Measurements from ENCODE around the gene ZC3H4.
A peak's percentile ranks its signal among the peaks of the same experiment; 100 is the strongest.
"Not testable (repeated sequence)": the region's sequence is repeated elsewhere in the genome, so short reads cannot be mapped to it uniquely, and the experiment has no call there.

ZC3H4 gene

GRCh38 chr19:47107202-47107952, 6.2 kb downstream of the ZC3H4 start:
- peak; percentile 44 for DNase-seq

GRCh38 chr19:47106821-47107201, 6.8 kb downstream of the ZC3H4 start:
- DNase-seq = no peak

- DNase-seq = no peak
Measured at GRCh38 chr19:47105874-47106273, 7.7 kb downstream of the ZC3H4 start.

- no peak for DNase-seq
Measured at GRCh38 chr19:47104680-47105079, 8.9 kb downstream of the ZC3H4 start.

GRCh38 chr19:47102346-47103060, 11.1 kb downstream of the ZC3H4 start:
- DNase-seq = no peak

- DNase-seq = not testable (repeated sequence)
Measured at GRCh38 chr19:47101116-47101515, 12.5 kb downstream of the ZC3H4 start.

GRCh38 chr19:47100290-47100689, 13.3 kb downstream of the ZC3H4 start:
- DNase-seq = no peak

GRCh38 chr19:47099576-47100050, 14.0 kb downstream of the ZC3H4 start:
- no peak for DNase-seq

- DNase-seq = no peak
Measured at GRCh38 chr19:47098608-47099007, 15.0 kb downstream of the ZC3H4 start.

- DNase-seq = no peak
Measured at GRCh38 chr19:47097396-47098201, 16.0 kb downstream of the ZC3H4 start.

- DNase-seq = no peak
Measured at GRCh38 chr19:47096721-47097120, 16.9 kb downstream of the ZC3H4 start.

- no peak for DNase-seq
Measured at GRCh38 chr19:47096100-47096704, 17.4 kb downstream of the ZC3H4 start.

- DNase-seq = no peak
Measured at GRCh38 chr19:47095476-47096099, 18.0 kb downstream of the ZC3H4 start.

- DNase-seq = peak; percentile 54
Measured at GRCh38 chr19:47094557-47095475, 18.8 kb downstream of the ZC3H4 start.

GRCh38 chr19:47093841-47094240, 19.7 kb downstream of the ZC3H4 start:
- peak; percentile 36 for DNase-seq

- DNase-seq = no peak
Measured at GRCh38 chr19:47093254-47093653, 20.3 kb downstream of the ZC3H4 start.

GRCh38 chr19:47089767-47090350, 23.7 kb downstream of the ZC3H4 start:
- no peak for DNase-seq

- DNase-seq = no peak
Measured at GRCh38 chr19:47086280-47086679, 27.3 kb downstream of the ZC3H4 start.

GRCh38 chr19:47084879-47085439, 28.6 kb downstream of the ZC3H4 start:
- DNase-seq = no peak

- DNase-seq = no peak
Measured at GRCh38 chr19:47082493-47082892, 31.1 kb downstream of the ZC3H4 start.

- no peak for DNase-seq
Measured at GRCh38 chr19:47081095-47081494, 32.5 kb downstream of the ZC3H4 start.

All from stimulated activated CD4-positive, alpha-beta T cell treated with anti-CD3 and anti-CD28 coated beads, Interleukin-15, amount 100 ng/mL, for 24 hours (primary cell).